Measurements from ENCODE around the gene WNT5A. TPM values are rescaled to one million over a fixed set of nuclear protein-coding genes. Genes with fewer than 3 reads are reported as not detected.

The WNT5A gene
- total and polyA plus RNA-seq, 2 experiments from 2014 or later = 31.6 to 129 TPM

DNA sequence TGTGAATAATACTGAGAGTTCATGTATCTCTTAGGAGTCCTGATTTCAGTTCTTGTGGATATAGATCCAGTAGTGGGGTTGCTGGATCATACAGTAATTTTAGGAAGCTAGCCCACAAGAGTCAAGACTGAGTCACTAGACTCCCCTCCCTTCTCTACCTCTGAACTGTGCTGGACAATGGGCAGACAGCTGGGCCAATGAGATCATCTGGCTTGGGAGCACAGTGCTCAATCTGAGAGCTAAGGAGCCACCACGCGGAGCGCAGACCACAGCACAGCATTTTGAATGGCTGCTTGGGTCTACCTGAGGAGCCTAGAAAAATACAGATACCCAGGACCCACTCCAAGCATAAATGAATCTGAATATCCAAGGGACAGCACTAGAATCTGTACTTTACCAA is 32.5 kb downstream of the WNT5A start:
- TF ChIP-seq EZH2 (IDR thresholded peaks at IDR 0.05; ENCODE audit: borderline replicate concordance) (no peak), EZH2phosphoT487 (IDR thresholded peaks at IDR 0.05; ENCODE audit: low read depth, severe bottlenecking, unreplicated experiment) (no peak)
- TF ChIP-seq, protein P1, sequence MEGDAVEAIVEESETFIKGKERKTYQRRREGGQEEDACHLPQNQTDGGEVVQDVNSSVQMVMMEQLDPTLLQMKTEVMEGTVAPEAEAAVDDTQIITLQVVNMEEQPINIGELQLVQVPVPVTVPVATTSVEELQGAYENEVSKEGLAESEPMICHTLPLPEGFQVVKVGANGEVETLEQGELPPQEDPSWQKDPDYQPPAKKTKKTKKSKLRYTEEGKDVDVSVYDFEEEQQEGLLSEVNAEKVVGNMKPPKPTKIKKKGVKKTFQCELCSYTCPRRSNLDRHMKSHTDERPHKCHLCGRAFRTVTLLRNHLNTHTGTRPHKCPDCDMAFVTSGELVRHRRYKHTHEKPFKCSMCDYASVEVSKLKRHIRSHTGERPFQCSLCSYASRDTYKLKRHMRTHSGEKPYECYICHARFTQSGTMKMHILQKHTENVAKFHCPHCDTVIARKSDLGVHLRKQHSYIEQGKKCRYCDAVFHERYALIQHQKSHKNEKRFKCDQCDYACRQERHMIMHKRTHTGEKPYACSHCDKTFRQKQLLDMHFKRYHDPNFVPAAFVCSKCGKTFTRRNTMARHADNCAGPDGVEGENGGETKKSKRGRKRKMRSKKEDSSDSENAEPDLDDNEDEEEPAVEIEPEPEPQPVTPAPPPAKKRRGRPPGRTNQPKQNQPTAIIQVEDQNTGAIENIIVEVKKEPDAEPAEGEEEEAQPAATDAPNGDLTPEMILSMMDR (IDR thresholded peaks at IDR 0.05; ENCODE audit: poor library complexity) = no peak
- Histone ChIP-seq H3K79me2 (no peaks in the 10 kb centered on the region), H4K20me1 (ENCODE audit: insufficient read depth, poor library complexity, severe bottlenecking) (no peaks in the 10 kb centered on the region), H3K4me1 (ENCODE audit: insufficient read depth) (peaks cover 8% of the 10 kb centered on the region), H3K4me2 (no peak overlapping the region), H3K9me3 (ENCODE audit: low read depth) (no peaks in the 10 kb centered on the region), H3K9me2 (replicated peaks; ENCODE audit: insufficient read depth) (no peaks in the 10 kb centered on the region), H3K27ac (no peak overlapping the region), H3K4me3 (no peak overlapping the region), H3K36me3 (replicated peaks; ENCODE audit: insufficient read depth, low read depth) (no peaks in the 10 kb centered on the region), H3K27me3 (no peaks in the 10 kb centered on the region), H2AFZ (no peak overlapping the region)
- WGBS (ENCODE audit: low lambda C conversion rate, missing lambda C conversion rate) = 56% methylated on average over 3 of the region's 3 CpGs
- no peak for DNase-seq (ENCODE audit: low spot score)

GRCh38 chr3:55453886-55454496 is 33.1 kb downstream of the WNT5A start:
- H3K4me3 ChIP-seq = no peak overlapping the region
- H3K4me1 ChIP-seq (ENCODE audit: insufficient read depth) = peaks cover 9% of the 10 kb centered on the region
- no peak for DNase-seq (ENCODE audit: low spot score)
- H3K4me2 ChIP-seq = no peak overlapping the region
- no peak overlapping the region for H3K27ac ChIP-seq
- no peaks in the 10 kb centered on the region for H3K9me2 ChIP-seq (replicated peaks; ENCODE audit: insufficient read depth)
- H4K20me1 ChIP-seq (ENCODE audit: insufficient read depth, poor library complexity, severe bottlenecking) = no peaks in the 10 kb centered on the region
- TF ChIP-seq EZH2 (IDR thresholded peaks at IDR 0.05; ENCODE audit: borderline replicate concordance) (no peak), EZH2phosphoT487 (IDR thresholded peaks at IDR 0.05; ENCODE audit: low read depth, severe bottlenecking, unreplicated experiment) (no peak)
- TF ChIP-seq, protein P1 (IDR thresholded peaks at IDR 0.05; ENCODE audit: poor library complexity) = no peak
- H2AFZ ChIP-seq = no peak overlapping the region
- H3K36me3 ChIP-seq (replicated peaks; ENCODE audit: insufficient read depth, low read depth) = no peaks in the 10 kb centered on the region
- WGBS (ENCODE audit: low lambda C conversion rate, missing lambda C conversion rate) = 88% methylated on average over 3 of the region's 3 CpGs
- H3K27me3 ChIP-seq = no peaks in the 10 kb centered on the region
- no peaks in the 10 kb centered on the region for H3K9me3 ChIP-seq (ENCODE audit: low read depth)
- H3K79me2 ChIP-seq = no peaks in the 10 kb centered on the region

- Histone ChIP-seq H3K36me3 (replicated peaks; ENCODE audit: insufficient read depth, low read depth) (no peaks in the 10 kb centered on the region), H3K79me2 (no peaks in the 10 kb centered on the region), H3K27ac (no peak overlapping the region), H2AFZ (no peak overlapping the region), H3K9me2 (replicated peaks; ENCODE audit: insufficient read depth) (no peaks in the 10 kb centered on the region), H3K9me3 (ENCODE audit: low read depth) (no peaks in the 10 kb centered on the region), H3K4me1 (ENCODE audit: insufficient read depth) (peaks cover 9% of the 10 kb centered on the region), H3K4me2 (no peak overlapping the region), H4K20me1 (ENCODE audit: insufficient read depth, poor library complexity, severe bottlenecking) (no peaks in the 10 kb centered on the region), H3K27me3 (no peaks in the 10 kb centered on the region), H3K4me3 (no peak overlapping the region)
- TF ChIP-seq EZH2 (IDR thresholded peaks at IDR 0.05; ENCODE audit: borderline replicate concordance) (no peak), EZH2phosphoT487 (IDR thresholded peaks at IDR 0.05; ENCODE audit: low read depth, severe bottlenecking, unreplicated experiment) (no peak)
- TF ChIP-seq, protein P1 (IDR thresholded peaks at IDR 0.05; ENCODE audit: poor library complexity) = no peak
- DNase-seq (ENCODE audit: low spot score) = no peak
- 83% methylated on average over 2 of the region's 2 CpGs for WGBS (ENCODE audit: low lambda C conversion rate, missing lambda C conversion rate)
Measured at GRCh38 chr3:55452886-55453285, 34.2 kb downstream of the WNT5A start.

Measured in hepatocyte (in vitro differentiated cells).